Epithelial cell of proximal tubule (primary cell): ENCODE data around the gene CAMTA1. TPM values are rescaled to one million over a fixed set of nuclear protein-coding genes. Genes with fewer than 3 reads are reported as not detected.

ENCODE experiments used
- DNase-seq: peaks from one replicate; pipeline ENCODE4 v3.0.0-alpha.2; 2011; ENCODE audit warnings: low read depth
- H3K4me3 ChIP-seq: 2 replicates; pipeline ENCODE4 v1.5.1; 2011; ENCODE audit warnings: low read depth, mild to moderate bottlenecking, low read length
- total RNA-seq: library from RNA; depleted of rRNA; stranded (reverse); fragments of >200 nt; gene quantifications from 2 replicates; pipeline ENCODE4 v1.2.3, GENCODE V29; 2015
- TF ChIP-seq, protein P1 (sequence below): conservative IDR thresholded peaks from 2 replicates; pipeline ENCODE4 v1.5.1; 2012; ENCODE audit warnings: low read depth, mild to moderate bottlenecking, low read length

CAMTA1 gene
- total RNA-seq, 1 donor from 2014 or later, result 79.2 TPM

DNA sequence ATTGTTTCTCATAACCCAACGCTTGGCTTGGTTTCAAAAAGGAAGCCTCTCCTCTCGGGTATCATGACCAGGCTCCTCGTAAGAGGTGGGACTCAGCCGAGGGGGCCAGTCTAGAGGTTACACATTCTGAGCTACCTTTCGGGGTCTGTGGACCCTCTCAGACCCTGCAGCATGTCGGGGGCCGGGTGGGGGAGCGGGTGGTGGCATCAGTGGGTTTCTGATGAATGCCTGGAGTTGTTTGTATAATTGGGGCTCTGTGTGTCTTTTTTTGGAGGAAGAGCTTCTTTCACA lies 229.3 kb downstream of the CAMTA1 start:
- TF ChIP-seq, protein P1, sequence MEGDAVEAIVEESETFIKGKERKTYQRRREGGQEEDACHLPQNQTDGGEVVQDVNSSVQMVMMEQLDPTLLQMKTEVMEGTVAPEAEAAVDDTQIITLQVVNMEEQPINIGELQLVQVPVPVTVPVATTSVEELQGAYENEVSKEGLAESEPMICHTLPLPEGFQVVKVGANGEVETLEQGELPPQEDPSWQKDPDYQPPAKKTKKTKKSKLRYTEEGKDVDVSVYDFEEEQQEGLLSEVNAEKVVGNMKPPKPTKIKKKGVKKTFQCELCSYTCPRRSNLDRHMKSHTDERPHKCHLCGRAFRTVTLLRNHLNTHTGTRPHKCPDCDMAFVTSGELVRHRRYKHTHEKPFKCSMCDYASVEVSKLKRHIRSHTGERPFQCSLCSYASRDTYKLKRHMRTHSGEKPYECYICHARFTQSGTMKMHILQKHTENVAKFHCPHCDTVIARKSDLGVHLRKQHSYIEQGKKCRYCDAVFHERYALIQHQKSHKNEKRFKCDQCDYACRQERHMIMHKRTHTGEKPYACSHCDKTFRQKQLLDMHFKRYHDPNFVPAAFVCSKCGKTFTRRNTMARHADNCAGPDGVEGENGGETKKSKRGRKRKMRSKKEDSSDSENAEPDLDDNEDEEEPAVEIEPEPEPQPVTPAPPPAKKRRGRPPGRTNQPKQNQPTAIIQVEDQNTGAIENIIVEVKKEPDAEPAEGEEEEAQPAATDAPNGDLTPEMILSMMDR, result no peak
- no peak for DNase-seq
- H3K4me3 ChIP-seq, result no peak overlapping the region

DNA sequence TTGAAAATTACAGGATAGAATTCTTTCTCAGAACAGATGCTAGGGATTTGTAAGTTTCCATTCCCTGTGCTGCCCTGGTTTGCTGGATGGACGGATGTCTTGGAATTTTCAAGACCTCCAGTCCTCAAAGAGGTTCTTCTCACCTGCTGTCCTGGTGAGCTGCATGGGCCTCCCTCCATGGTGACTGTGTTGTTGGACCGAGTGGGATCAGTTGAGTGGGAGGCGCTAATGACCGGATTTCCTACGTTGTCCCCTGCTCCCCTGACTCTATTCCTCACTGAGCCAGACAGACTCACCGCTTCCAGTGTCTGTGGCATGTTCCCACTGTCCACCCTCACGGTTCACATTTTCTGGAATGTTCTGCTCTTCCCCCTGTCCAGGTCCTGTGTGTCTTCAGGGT lies 229.8 kb downstream of the CAMTA1 start:
- H3K4me3 ChIP-seq, result no peak overlapping the region
- no peak for DNase-seq
- TF ChIP-seq, protein P1, result no peak

DNA sequence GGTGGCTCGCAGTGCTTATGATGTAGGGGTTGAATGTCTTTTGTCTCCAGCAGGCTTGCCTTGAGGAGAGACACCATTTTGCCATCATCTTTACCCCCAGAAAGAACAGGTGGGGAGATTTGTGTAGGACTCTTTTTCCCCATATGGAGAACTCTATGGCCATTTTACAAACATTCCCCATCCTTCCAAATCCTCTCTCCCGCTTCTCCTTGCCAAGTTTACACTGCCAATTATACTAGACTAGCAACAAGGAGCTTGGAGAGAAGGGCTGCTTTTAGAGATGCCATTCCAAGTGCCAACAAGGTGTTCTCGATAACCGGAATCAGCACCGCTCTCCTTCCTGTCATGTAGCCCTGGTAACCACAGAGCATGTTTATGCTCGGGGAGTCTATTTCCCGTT lies 233.1 kb downstream of the CAMTA1 start:
- H3K4me3 ChIP-seq, result no peak overlapping the region
- no peak for DNase-seq
- TF ChIP-seq, protein P1, result no peak

DNA sequence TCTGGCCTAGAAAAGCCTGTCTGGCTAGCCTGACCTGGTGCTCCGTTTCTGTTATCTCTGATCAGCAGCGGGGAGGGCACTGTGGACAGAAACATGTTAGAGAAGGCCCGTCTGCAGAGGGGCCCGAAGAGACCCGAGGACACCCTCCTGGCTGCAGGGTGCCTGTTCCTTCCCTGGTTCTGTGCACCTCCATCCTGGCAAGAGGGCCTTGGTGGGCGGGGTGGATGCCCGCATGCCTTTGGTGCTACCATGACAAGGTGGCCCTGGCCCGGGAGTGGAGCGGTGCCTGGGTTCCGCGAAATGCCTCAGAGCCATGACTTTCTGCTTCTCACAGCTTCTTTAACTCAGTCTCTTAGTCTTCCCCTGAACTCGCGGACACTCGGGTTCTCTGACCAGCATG lies 233.6 kb downstream of the CAMTA1 start:
- no peak overlapping the region for H3K4me3 ChIP-seq
- DNase-seq, result no peak
- TF ChIP-seq, protein P1, result no peak

DNA sequence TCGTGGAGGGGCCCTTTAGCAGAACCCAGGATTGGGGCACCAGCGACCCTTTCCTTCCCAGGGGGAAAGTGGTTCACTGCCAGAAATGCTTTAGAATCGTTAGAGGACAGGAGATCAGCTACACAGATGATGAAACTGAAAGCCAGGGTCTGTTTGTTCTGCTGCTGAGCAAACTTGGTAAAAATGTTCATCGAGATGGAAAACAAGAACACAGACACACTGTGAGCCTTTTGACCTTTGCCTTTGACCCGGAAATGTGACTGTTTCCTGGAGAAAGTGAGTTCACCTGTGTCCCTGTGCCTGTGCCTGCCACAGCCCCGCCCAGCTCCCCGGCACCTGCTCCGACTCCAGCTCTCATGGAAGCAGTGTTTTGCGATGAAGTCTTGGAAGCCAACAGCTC lies 234.3 kb downstream of the CAMTA1 start:
- no peak overlapping the region for H3K4me3 ChIP-seq
- no peak for DNase-seq
- TF ChIP-seq, protein P1, result no peak

DNA sequence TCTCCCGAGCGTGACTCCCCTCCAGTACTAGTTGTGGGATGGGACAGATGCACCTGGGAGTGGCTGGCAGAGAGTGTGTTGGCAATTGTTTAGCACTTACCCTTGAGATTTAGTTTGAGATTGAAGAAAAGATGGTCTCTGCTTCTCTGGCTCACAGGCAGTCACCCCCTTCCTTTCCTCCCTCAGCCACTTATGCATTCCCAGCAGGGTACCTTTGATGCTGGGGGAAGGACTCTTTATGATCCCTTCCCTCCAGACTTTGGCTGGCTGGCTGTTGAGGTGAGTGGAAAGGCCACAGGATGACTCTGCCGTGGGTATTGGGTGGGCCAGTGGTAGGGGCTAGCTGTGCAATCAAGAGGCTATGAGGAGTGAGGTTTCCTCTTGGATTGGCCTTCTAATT lies 236.8 kb downstream of the CAMTA1 start:
- TF ChIP-seq, protein P1, result no peak
- no peak for DNase-seq
- H3K4me3 ChIP-seq, result no peak overlapping the region

DNA sequence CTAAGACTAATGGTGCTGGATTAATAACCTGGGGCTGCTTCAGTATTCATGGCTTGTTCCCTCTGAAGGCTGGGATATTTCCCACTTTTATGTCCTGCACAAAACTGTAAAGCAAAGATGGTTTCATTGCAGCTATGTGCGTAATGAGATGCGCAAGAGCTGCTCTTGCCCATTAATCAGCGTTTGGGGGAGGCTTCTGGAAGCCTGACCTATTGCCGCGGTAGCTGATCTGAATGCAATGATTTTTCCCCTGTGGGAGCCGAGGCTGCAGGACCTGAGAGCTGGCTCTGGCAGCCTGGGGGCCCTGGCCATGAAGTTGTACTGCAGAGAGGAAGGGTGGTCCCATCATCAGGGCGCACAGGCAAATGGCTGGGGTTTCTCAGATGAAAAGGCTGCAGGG lies 239.8 kb downstream of the CAMTA1 start:
- TF ChIP-seq, protein P1, result no peak
- no peak for DNase-seq
- no peak overlapping the region for H3K4me3 ChIP-seq
